ENCODE results near the gene PRDM2. TPM values are rescaled to one million over a fixed set of nuclear protein-coding genes. Genes with fewer than 3 reads are reported as not detected.

The PRDM2 gene
- total and polyA plus RNA-seq, 9 donors = 30.0 to 81.9 (median 61.8) TPM

DNA sequence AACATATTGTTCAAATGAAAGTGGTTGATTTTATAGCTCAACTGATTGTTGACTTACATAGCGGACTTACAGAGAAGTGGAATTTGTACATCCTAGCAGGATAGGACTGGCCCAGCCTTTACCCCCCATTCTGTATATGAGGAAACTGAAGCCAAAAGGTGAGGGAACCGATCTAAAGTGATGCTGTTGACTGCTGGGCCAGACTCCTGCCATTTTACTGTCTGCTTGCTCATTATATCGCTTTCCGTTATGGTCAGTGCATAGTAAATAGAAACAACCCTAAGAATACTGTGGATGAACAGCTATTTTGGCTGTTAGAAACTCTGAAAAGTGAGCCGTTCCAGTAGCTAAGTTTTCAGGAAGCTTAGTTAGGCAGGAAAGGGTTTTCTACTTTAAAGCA is 31.9 kb downstream of the PRDM2 start:
- DNase-seq = no peak
- Histone ChIP-seq H3K27ac (peak overlapping the region in 1 of 2 donors; percentile 4), H3K9me3 (no peaks in the 10 kb centered on the region), H3K27me3 (no peaks in the 10 kb centered on the region), H3K4me3 (no peak overlapping the region), H3K36me3 (no peaks in the 10 kb centered on the region), H3K4me1 (ENCODE audit: insufficient read depth) (peaks cover 18% of the 10 kb centered on the region)
- intact Hi-C loops (cut with DNase I) = no loop called here
- 55 to 82% (median 66%) methylated on average over 5 of the region's 5 CpGs for WGBS, 3 donors
- TF ChIP-seq, protein P1, sequence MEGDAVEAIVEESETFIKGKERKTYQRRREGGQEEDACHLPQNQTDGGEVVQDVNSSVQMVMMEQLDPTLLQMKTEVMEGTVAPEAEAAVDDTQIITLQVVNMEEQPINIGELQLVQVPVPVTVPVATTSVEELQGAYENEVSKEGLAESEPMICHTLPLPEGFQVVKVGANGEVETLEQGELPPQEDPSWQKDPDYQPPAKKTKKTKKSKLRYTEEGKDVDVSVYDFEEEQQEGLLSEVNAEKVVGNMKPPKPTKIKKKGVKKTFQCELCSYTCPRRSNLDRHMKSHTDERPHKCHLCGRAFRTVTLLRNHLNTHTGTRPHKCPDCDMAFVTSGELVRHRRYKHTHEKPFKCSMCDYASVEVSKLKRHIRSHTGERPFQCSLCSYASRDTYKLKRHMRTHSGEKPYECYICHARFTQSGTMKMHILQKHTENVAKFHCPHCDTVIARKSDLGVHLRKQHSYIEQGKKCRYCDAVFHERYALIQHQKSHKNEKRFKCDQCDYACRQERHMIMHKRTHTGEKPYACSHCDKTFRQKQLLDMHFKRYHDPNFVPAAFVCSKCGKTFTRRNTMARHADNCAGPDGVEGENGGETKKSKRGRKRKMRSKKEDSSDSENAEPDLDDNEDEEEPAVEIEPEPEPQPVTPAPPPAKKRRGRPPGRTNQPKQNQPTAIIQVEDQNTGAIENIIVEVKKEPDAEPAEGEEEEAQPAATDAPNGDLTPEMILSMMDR (IDR thresholded peaks at IDR 0.05) = no peak
- TF ChIP-seq EP300 (IDR thresholded peaks at IDR 0.05) = no peak
- TF ChIP-seq POLR2A (IDR thresholded peaks at IDR 0.05) = no peak

GRCh38 chr1:13732971-13733667 is 33.1 kb downstream of the PRDM2 start:
- 53 to 74% (median 57%) methylated on average over 5 of the region's 5 CpGs for WGBS, 3 donors
- no peak for DNase-seq
- Histone ChIP-seq H3K4me3 (no peak overlapping the region), H3K27me3 (no peaks in the 10 kb centered on the region), H3K27ac (peak overlapping the region in 1 of 2 donors; percentile 6), H3K9me3 (no peaks in the 10 kb centered on the region), H3K36me3 (no peaks in the 10 kb centered on the region), H3K4me1 (ENCODE audit: insufficient read depth) (peaks cover 18% of the 10 kb centered on the region)
- intact Hi-C loops (cut with DNase I) = no loop called here
- TF ChIP-seq EP300 (IDR thresholded peaks at IDR 0.05) (no peak), POLR2A (IDR thresholded peaks at IDR 0.05) (no peak)
- TF ChIP-seq, protein P1 (IDR thresholded peaks at IDR 0.05) = no peak

DNA sequence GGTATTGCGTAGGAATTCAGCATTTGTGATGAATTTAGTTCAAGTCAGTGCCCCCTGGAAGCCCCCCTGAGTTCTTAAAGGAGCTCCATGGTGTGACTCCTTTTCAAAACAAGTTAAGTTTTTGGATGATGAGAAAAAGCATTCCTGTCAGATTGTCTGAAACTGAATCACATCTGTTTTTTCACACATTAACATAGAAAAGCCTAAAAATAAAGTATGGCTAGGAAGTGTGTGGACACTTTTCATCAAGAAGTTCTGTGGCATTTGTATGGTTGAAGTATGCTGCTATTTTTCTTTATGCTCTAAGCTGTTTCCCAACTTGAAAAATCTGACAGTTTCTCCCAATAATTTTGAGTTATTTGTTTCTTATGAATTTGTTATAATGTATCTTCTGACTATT is 33.7 kb downstream of the PRDM2 start:
- no peak for DNase-seq
- Histone ChIP-seq H3K27ac (no peak overlapping the region), H3K4me3 (no peak overlapping the region)

GRCh38 chr1:13735168-13735930 is 35.4 kb downstream of the PRDM2 start:
- no peak for TF ChIP-seq POLR2A (IDR thresholded peaks at IDR 0.05)
- no peak for TF ChIP-seq EP300 (IDR thresholded peaks at IDR 0.05)
- TF ChIP-seq, protein P1 (IDR thresholded peaks at IDR 0.05) = no peak
- DNase-seq = peak; percentile 66 to 81 (median 73)
- no peaks in the 10 kb centered on the region for H3K27me3 ChIP-seq
- no peaks in the 10 kb centered on the region for H3K9me3 ChIP-seq
- WGBS, 3 donors = 35 to 54% (median 36%) methylated on average over 11 of the region's 11 CpGs
- peak overlapping the region in 1 of 2 donors; percentile 26 for H3K27ac ChIP-seq
- H3K36me3 ChIP-seq = no peaks in the 10 kb centered on the region
- intact Hi-C loops (cut with DNase I) = no loop called here
- H3K4me1 ChIP-seq (ENCODE audit: insufficient read depth) = peaks cover 11% of the 10 kb centered on the region
- H3K4me3 ChIP-seq = no peak overlapping the region

More for the DNA sequence above, 33.7 kb downstream of the PRDM2 start:
- intact Hi-C loops (cut with DNase I) = no loop called here
- Histone ChIP-seq H3K36me3 (no peaks in the 10 kb centered on the region), H3K9me3 (no peaks in the 10 kb centered on the region), H3K4me1 (ENCODE audit: insufficient read depth) (peaks cover 18% of the 10 kb centered on the region), H3K27me3 (no peaks in the 10 kb centered on the region)
- no peak for TF ChIP-seq EP300 (IDR thresholded peaks at IDR 0.05)
- TF ChIP-seq, protein P1 (IDR thresholded peaks at IDR 0.05) = no peak
- no peak for TF ChIP-seq POLR2A (IDR thresholded peaks at IDR 0.05)
- 38 to 68% (median 48%) methylated on average over 1 of the region's 1 CpG for WGBS, 3 donors

Measured in ovary (tissue), 9 donors.